Stimulated activated CD4-positive, alpha-beta T cell treated with anti-CD3 and anti-CD28 coated beads, Interleukin-4, amount 100 ng/mL, for 4 hours (primary cell): ENCODE measurements around the gene RUVBL1.

Experiments
- DNase-seq, 2 experiments: peaks; one replicate each; pipeline ENCODE4 v3.0.0-alpha.2; 2020

Gene RUVBL1

GRCh38 chr3:128131897-128132646, 8.5 kb upstream of the RUVBL1 start:
- no peak for DNase-seq

- no peak for DNase-seq
Observed at GRCh38 chr3:128128251-128128650, 4.6 kb upstream of the RUVBL1 start.

- no peak for DNase-seq
Observed at GRCh38 chr3:128127236-128127635, 3.6 kb upstream of the RUVBL1 start.

GRCh38 chr3:128123156-128123537, 465 bp downstream of the RUVBL1 start:
- peak in 1 of 2 experiments; percentile 5 for DNase-seq

- DNase-seq, result no peak
Observed at GRCh38 chr3:128122013-128122412, 1.6 kb downstream of the RUVBL1 start.

- no peak for DNase-seq
Observed at GRCh38 chr3:128113817-128114794, 9.5 kb downstream of the RUVBL1 start.

GRCh38 chr3:128112357-128112968, 11.1 kb downstream of the RUVBL1 start:
- DNase-seq, result peak in 1 of 2 experiments; percentile 25

- DNase-seq, result no peak
Observed at GRCh38 chr3:128111147-128111546, 12.5 kb downstream of the RUVBL1 start.

- no peak for DNase-seq
Observed at GRCh38 chr3:128107834-128108233, 15.8 kb downstream of the RUVBL1 start.

GRCh38 chr3:128103136-128103676, 20.4 kb downstream of the RUVBL1 start:
- DNase-seq, result no peak

GRCh38 chr3:128100638-128101037, 23.0 kb downstream of the RUVBL1 start:
- DNase-seq, result no peak

- DNase-seq, result no peak
Observed at GRCh38 chr3:128100161-128100560, 23.5 kb downstream of the RUVBL1 start.

GRCh38 chr3:128098234-128098633, 25.4 kb downstream of the RUVBL1 start:
- DNase-seq, result no peak

- peak; percentile 68 to 74 for DNase-seq
Observed at GRCh38 chr3:128095222-128095703, 28.3 kb downstream of the RUVBL1 start.

GRCh38 chr3:128094295-128095151, 29.1 kb downstream of the RUVBL1 start:
- DNase-seq, result no peak

- no peak for DNase-seq
Observed at GRCh38 chr3:128091586-128091985, 32.0 kb downstream of the RUVBL1 start.

GRCh38 chr3:128089135-128089534, 34.5 kb downstream of the RUVBL1 start:
- DNase-seq, result no peak

- no peak for DNase-seq
Observed at GRCh38 chr3:128084675-128085021, 39.0 kb downstream of the RUVBL1 start.

GRCh38 chr3:128083980-128084674, 39.5 kb downstream of the RUVBL1 start:
- no peak for DNase-seq

GRCh38 chr3:128083396-128083795, 40.2 kb downstream of the RUVBL1 start:
- no peak for DNase-seq

GRCh38 chr3:128082546-128082945, 41.1 kb downstream of the RUVBL1 start:
- DNase-seq, result no peak
